GM19397 (cell line): ENCODE measurements around the gene SLC38A10.
A peak's percentile ranks its signal among the peaks of the same experiment; 100 is the strongest.

ENCODE experiments used
- ATAC-seq: cut with Tn5 transposase; IDR thresholded peaks from one replicate; pipeline ENCODE4 v1.9.1; 2021; ENCODE audit warnings: mild to moderate bottlenecking, moderate library complexity; ENCODE audit not compliant: unreplicated experiment

The SLC38A10 gene

DNA sequence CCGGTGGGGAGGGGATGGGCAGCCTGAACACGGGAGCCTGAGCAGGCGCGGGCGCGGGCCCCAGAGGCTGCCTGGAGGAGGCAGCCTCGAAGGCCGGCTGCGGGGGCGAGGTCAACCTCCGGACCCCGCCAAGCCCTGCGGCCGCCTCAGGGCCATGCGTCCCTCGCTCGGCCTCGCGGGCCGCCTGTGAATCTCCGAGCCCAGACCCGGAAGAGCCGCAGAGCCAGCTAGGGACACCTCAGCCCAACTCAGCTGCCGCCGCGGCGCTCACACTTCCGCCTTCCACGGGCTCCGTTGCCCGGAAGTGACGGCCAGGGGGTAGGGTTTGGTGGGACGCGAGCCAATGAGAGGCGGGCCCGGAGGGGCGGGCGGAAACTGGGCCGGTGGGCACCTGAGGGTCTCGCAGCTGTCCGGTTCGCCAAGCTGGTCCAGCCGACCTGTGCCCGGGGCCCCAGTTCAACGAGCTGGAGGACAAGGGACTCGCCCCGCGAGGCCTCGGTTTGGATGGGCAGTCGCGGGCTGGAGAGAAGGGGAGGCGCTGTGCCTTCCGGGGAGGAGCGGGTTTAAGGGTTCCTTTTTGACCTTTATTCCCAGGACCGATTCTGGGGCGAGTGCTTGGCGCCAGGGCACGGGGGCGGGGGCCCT lies at the start of gene SLC38A10:
Gene SLC38A10, minus strand, starts transcription at position 277 of the 645 bp plus-strand sequence. CDS start 386 bp downstream, outside the sequence.
- peak; percentile 93 for ATAC-seq

DNA sequence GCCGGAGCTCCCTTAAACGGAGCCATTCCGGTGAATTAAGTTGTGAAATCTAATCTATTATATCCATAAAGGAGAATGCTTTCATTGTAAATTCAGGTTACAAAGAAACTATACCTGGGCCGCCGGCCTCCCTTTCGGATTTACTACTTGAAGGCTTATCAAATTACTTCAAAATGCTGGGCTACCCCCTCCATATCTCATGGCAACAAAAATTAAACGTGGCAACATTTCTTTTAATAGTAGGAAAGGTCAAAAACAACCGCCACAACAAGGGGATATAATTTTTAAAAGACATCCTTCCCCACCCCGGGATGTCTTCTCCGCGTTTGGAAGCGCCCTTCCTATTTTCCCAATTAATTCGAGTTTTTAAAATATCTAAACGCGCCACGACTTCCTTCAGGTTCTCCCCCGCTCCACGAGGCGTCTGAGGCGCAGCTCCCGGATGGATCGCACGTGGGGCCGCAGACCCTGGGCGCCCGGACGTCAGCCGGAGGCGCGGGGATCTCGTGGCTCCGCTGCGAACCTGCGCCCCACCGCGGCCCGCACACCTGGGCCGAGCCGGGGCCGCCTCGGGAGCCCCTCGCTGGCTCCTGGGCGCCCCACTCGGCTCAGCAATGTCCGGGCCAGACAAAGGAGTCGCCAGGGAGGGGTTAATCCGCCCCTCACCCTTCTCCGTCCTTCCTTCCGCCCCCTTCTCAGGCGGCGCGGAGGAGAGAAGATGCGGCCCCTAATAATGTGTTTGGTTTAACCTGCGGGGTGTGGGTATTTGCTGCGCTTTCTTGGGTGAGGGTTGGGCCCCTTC lies 47.4 kb upstream of the SLC38A10 start:
- ATAC-seq: no peak

DNA sequence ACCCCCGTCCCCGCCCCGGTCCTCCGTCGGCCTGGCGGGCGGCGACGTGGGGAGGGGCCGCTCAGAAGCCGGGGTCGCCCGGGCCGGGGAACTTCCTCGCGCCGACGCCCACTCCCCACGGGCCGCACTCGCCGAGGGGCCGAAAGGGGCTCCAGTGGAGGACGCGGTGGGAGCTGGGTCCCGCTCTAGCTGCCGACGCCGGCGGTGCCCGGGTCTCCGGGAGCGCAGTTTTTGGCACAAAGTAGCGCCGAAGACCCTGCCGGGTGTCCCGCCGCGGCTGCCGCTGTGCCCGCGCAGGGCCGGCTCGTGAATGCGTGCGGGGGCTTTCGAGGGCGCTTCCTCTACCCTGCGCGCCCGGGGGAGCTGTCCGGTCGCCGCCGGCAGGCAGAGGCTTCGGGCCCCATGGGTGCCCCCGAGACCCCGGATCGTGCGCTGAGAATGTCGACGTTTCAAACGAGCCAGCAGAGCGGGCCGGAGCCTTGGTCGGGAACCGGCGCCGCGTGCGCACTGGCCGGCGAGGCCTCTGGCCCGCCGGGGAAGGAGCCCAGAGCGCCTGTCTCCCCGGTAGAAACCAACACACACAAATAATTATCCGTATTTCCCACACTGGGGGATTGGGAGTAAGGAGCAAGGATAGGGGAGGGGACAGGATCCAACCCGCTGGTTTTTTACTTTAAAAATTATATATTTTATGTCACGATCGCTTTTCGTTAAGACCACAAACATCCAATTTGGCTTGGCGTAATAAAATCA lies 46.6 kb upstream of the SLC38A10 start:
- ATAC-seq: no peak

- no peak for ATAC-seq
Observed at GRCh38 chr17:81340607-81341515, 45.8 kb upstream of the SLC38A10 start.

GRCh38 chr17:81339534-81340296 lies 44.6 kb upstream of the SLC38A10 start:
- ATAC-seq: no peak

DNA sequence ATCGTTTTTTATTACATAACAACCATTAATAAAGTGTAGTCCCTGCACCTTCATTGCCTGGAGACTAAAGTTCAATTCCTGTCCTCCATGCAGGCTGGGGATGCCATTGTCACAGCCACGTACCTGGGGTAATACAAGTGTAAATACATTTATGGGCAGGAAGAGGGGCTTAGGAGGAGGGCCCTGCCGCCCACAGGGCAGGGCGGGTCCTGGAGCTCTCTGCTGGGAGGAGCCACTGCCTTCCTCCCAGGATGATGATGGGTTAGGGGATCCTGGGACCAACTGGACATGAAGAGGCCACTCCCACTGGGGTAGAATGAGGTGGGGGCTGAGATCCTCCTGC lies 44.1 kb upstream of the SLC38A10 start:
- ATAC-seq: no peak

DNA sequence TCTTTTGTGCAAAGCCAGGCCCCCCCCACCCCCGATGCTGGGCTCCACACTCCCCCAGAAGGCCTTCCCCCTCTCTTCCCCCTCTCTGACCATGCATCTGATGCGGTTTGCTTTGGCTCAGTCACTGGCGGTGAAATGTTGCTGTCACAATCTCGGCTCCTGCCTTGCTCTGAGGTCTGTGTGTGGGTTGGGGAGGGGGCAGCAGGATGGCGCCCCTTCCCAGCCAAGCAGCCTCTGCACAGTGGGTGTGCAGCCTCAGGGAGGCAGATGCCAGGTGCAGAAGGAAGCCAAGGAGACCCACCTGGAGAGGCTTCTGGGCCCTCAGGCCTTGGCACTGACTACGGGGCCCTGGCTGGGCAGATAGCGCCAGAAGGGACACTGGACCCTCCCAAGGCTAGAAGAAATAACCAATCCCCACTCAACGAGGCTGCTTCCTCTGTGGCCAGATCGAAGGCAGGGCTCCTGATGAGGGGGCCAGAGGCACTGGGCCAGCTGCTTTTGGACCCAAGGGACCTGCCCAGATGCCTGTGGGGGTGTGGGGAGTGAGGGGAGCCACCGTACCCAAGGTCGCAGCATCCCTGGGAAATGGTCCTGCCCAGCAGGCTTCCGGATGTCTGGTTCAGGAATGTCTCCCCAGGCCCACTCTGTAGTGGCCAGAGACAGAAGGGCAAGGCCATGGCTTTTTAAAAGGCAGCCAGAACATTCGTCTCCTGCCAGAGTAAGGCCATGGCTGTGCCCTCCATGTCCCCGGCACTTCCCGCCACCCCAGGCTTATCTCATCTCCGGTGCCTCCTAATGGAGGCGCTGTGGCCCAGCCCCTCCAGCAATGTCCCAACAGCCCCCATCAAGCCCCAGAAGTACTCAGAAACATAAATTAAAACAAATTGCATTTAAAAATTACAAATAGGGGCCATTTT lies 43.4 kb upstream of the SLC38A10 start:
- no peak for ATAC-seq

- ATAC-seq: no peak
Observed at GRCh38 chr17:81337476-81337879, 42.4 kb upstream of the SLC38A10 start.

DNA sequence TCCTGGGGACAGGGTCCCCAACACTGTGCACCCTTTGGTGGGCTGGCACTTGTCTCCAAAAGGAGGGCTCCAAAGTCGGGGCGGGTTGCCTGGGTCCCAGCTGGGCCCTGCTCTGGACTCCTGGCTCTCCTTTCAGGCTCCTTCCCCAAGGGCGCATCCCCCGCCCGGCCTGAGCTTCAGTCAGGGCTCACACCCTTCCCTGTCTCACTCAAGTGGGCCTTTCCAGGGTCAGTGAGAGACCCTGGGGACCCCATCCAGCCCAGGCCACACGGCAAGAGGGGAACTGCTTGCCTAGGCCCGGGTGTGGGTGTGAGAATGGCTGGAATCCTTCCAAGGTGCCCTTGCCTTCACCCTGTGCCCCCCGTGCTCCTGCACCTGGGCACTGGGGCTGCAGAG lies 41.8 kb upstream of the SLC38A10 start:
- no peak for ATAC-seq

GRCh38 chr17:81336296-81336929 lies 41.3 kb upstream of the SLC38A10 start:
- ATAC-seq: no peak

DNA sequence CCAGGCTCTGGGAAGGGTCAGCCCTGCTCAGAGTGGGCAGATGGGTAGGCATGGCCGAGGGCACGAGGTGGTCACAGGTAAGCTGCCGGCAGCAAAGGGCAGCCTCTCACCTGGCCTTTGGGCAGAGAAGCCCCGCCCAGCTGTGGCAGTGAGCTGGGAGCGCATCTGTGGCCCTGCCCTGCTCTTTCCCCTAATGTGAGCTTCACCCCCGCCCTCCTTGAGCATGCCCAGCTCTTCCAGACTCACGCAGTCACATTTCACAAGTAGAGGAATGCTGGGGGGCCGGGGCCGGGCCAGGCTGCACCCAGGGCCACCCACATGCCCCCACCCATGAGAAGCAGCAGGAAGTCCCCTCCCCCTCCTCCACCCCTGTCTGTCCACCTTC lies 40.7 kb upstream of the SLC38A10 start:
- ATAC-seq: no peak

GRCh38 chr17:81334987-81335772 lies 40.1 kb upstream of the SLC38A10 start:
- no peak for ATAC-seq

- no peak for ATAC-seq
Observed at GRCh38 chr17:81334391-81334901, 39.3 kb upstream of the SLC38A10 start.

- no peak for ATAC-seq
Observed at GRCh38 chr17:81333616-81334368, 38.7 kb upstream of the SLC38A10 start.

GRCh38 chr17:81332914-81333528 lies 37.9 kb upstream of the SLC38A10 start:
- no peak for ATAC-seq

DNA sequence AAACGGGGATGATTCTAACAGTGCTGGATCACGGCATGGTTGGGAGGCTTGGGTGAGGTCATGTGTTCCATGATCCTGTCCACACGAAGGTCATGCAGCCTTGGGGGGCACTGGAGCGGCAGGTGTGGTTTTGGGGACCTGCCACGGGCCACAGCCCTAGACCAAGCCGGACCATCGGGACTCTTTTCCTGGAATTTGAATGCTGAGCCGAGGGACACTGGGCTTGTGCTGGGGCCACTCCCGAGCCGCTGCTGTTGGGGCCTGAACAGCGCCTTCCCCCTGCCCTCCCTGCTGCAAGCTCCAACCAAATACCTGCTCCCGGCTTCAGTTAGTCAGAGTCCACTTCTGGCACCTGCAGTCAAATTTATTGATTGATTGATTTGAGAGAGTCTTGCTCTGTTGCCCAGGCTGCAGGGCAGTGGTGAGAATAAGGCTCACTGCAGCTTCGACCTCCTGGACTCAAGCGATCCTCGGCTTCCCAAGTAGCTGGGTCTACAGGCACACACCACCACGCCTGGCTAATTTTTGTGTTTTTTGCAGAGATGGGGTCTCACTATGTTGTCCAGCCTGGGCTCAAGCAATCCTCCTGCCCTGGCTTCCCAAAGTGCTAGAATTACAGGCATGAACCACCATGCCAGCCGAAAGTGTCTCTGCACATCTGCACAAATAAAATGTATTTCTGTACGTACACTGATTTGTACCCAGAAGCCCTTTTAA lies 37.2 kb upstream of the SLC38A10 start:
- ATAC-seq: no peak
